Measurements from ENCODE around the gene UBE2J2.

DNA sequence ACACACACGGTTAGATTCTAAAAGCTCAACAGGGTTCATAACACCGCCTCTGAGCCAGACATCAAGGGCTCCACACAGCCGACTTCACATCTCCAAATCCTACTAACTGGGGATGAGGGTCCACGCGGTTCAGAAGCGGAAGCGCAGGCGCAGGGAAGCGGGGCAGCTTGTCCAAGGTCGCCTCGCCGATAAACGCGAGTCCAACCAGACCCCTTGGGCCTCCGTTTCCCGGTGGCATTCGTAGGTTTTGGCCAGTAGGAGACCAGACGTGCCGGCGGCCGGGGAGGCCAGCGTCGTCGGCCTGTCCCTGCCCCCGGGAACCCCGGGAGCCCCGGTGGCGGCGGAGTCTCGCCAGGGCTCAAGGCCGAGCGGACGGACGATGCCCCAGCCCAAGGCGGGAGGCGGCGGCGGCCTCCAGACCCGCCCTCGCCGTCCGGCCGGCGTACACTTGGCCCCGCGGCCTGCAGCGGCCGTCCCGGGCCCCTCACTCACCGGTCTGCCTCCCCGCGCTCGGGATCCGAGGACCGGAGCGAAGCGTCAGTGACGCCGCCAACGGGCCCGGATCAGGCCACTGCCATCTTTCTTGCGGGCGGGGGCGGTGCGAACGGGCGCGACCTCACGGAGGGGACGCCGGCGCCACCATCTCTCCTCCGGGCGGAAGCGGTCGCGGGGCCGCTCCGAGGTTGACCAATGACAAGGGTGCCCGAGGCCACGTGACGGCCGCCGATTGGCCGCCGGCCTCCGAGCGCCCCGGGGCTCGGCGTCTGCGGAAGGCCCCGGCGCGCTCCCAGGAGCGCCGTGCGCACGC lies 42.0 kb downstream of the UBE2J2 start, which contains the start of gene SDF4:
- TF ChIP-seq, protein P1, sequence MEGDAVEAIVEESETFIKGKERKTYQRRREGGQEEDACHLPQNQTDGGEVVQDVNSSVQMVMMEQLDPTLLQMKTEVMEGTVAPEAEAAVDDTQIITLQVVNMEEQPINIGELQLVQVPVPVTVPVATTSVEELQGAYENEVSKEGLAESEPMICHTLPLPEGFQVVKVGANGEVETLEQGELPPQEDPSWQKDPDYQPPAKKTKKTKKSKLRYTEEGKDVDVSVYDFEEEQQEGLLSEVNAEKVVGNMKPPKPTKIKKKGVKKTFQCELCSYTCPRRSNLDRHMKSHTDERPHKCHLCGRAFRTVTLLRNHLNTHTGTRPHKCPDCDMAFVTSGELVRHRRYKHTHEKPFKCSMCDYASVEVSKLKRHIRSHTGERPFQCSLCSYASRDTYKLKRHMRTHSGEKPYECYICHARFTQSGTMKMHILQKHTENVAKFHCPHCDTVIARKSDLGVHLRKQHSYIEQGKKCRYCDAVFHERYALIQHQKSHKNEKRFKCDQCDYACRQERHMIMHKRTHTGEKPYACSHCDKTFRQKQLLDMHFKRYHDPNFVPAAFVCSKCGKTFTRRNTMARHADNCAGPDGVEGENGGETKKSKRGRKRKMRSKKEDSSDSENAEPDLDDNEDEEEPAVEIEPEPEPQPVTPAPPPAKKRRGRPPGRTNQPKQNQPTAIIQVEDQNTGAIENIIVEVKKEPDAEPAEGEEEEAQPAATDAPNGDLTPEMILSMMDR (conservative IDR thresholded peaks at IDR 0.05; ENCODE audit: low read depth, low read length), result no peak
- no peak for TF ChIP-seq EZH2phosphoT487 (IDR thresholded peaks at IDR 0.05; ENCODE audit: borderline replicate concordance, low read length)

Data from PC-3 (cell line).